IMR-90 (cell line): ENCODE results near the gene GNG12. TPM values are rescaled to one million over a fixed set of nuclear protein-coding genes. Genes with fewer than 3 reads are reported as not detected.

Experiments used
- ATAC-seq: fragments of 200-7000 bp; cut with Tn5 transposase; 2 replicates; pipeline ENCODE4 v1.9.1; 2020; ENCODE audit warnings: low read depth, mild to moderate bottlenecking, moderate library complexity
- BruUV-seq: library from RNA; stranded (reverse); fragments of 400-500 nt; replicated peaks from 2 replicates; lab custom pipeline; 2021; lab: Mats Ljungman, UMichigan
- CTCF ChIA-PET: fragments of 300-600 bp; formaldehyde crosslinking; extraction: SDS; loops from one replicate; lab custom pipeline; 2021; ENCODE audit warnings: antibody characterized with exemption; lab: Yijun Ruan, JAX
- POLR2A ChIA-PET: fragments of 300-600 bp; sonication (Branson Sonifier 250); formaldehyde crosslinking; loops from one replicate; lab custom pipeline; 2022; ENCODE audit warnings: antibody characterized with exemption; ENCODE audit not compliant: unreplicated experiment; lab: Charles Lee
- DNase-seq: peaks from one replicate; pipeline ENCODE4 v3.0.0; 2013
- H2AFZ ChIP-seq: replicated peaks from 2 replicates; pipeline ENCODE3; 2013; ENCODE audit warnings: low read length, mild to moderate bottlenecking; ENCODE audit not compliant: poor library complexity
- H2AK5ac ChIP-seq: 2 replicates; pipeline ENCODE4 v1.6.1; 2013; ENCODE audit warnings: low read depth, low read length, inconsistent platforms
- H2AK9ac ChIP-seq: replicated peaks from 2 replicates; pipeline ENCODE3; 2013; ENCODE audit warnings: mild to moderate bottlenecking, low read depth, low read length, moderate library complexity; ENCODE audit not compliant: poor library complexity
- H2BK120ac ChIP-seq: 2 replicates; pipeline ENCODE4 v1.6.1; 2013; ENCODE audit warnings: low read depth, low read length, inconsistent platforms
- H2BK15ac ChIP-seq: 3 replicates; pipeline ENCODE4 v1.6.1; 2013; ENCODE audit warnings: low read depth, low read length, inconsistent platforms
- H2BK20ac ChIP-seq: 2 replicates; pipeline ENCODE4 v1.6.1; 2013; ENCODE audit warnings: low read depth, mild to moderate bottlenecking, inconsistent platforms, low read length, moderate library complexity
- H2BK5ac ChIP-seq: 2 replicates; pipeline ENCODE4 v1.6.1; 2013; ENCODE audit warnings: mild to moderate bottlenecking, low read depth, low read length, inconsistent platforms; ENCODE audit not compliant: poor library complexity, severe bottlenecking
- H3K14ac ChIP-seq: replicated peaks from 2 replicates; pipeline ENCODE4 v1.6.1; 2013; ENCODE audit warnings: low read depth, low read length, inconsistent platforms
- H3K18ac ChIP-seq: 2 replicates; pipeline ENCODE4 v1.6.1; 2013; ENCODE audit warnings: low read depth, low read length, control low read depth
- H3K23ac ChIP-seq: 2 replicates; pipeline ENCODE4 v1.6.1; 2013; ENCODE audit warnings: low read depth, low read length, inconsistent platforms
- H3K27ac ChIP-seq: 2 replicates; pipeline ENCODE4 v1.5.1; 2013; ENCODE audit warnings: mild to moderate bottlenecking, control low read depth, low read length; ENCODE audit not compliant: insufficient read depth
- H3K27me3 ChIP-seq: 2 replicates; pipeline ENCODE4 v1.6.1; 2013; ENCODE audit warnings: low read length; ENCODE audit not compliant: control insufficient read depth, insufficient read depth
- H3K36me3 ChIP-seq: 2 replicates; pipeline ENCODE4 v1.6.1; 2013; ENCODE audit warnings: low read length, mixed read lengths; ENCODE audit not compliant: control insufficient read depth, insufficient read depth
- H3K4ac ChIP-seq: 2 replicates; pipeline ENCODE4 v1.6.1; 2013; ENCODE audit warnings: low read depth, low read length, inconsistent platforms
- H3K4me1 ChIP-seq: 2 replicates; pipeline ENCODE4 v1.6.1; 2013; ENCODE audit warnings: low read length, mixed read lengths; ENCODE audit not compliant: control insufficient read depth, insufficient read depth
- H3K4me2 ChIP-seq: 2 replicates; pipeline ENCODE4 v1.6.1; 2013; ENCODE audit warnings: low read depth, mild to moderate bottlenecking, control low read depth, low read length, moderate library complexity
- H3K4me3 ChIP-seq: 2 replicates; pipeline ENCODE4 v1.5.1; 2013; ENCODE audit warnings: low read depth, mild to moderate bottlenecking, control low read depth, low read length, moderate library complexity; ENCODE audit not compliant: insufficient read depth
- H3K56ac ChIP-seq: 2 replicates; pipeline ENCODE4 v1.6.1; 2013; ENCODE audit warnings: low read length, inconsistent platforms; ENCODE audit not compliant: insufficient read depth; ENCODE audit errors: extremely low read depth
- H3K79me1 ChIP-seq, 2 experiments: 2 replicates each; pipeline ENCODE4 v1.6.1; 2013; ENCODE audit warnings: low read length in 2 of 2, inconsistent platforms in 1 of 2, low read depth in 1 of 2
- H3K9ac ChIP-seq: 2 replicates; pipeline ENCODE4 v1.6.1; 2013; ENCODE audit warnings: low read depth, low read length, control low read depth
- H3K9me1 ChIP-seq: 2 replicates; pipeline ENCODE4 v1.6.1; 2013; ENCODE audit warnings: low read length, inconsistent platforms; ENCODE audit not compliant: insufficient read depth
- H3K9me3 ChIP-seq: 2 replicates; pipeline ENCODE4 v1.6.1; 2013; ENCODE audit warnings: low read length; ENCODE audit not compliant: control insufficient read depth, insufficient read depth
- H4K20me1 ChIP-seq: 2 replicates; pipeline ENCODE4 v1.6.1; 2013; ENCODE audit warnings: low read length, inconsistent platforms; ENCODE audit not compliant: insufficient read depth
- H4K5ac ChIP-seq: 2 replicates; pipeline ENCODE4 v1.6.1; 2013; ENCODE audit warnings: mild to moderate bottlenecking, low read depth, low read length, control low read depth
- H4K8ac ChIP-seq, 2 experiments: 2 replicates each; pipeline ENCODE4 v1.6.1; 2013; ENCODE audit warnings: low read depth in 2 of 2, low read length in 2 of 2, control low read depth in 1 of 2, inconsistent platforms in 1 of 2
- H4K91ac ChIP-seq: 2 replicates; pipeline ENCODE4 v1.6.1; 2013; ENCODE audit warnings: low read depth, low read length, inconsistent platforms; ENCODE audit not compliant: insufficient read depth
- CEBPB ChIP-seq: IDR thresholded peaks from 2 replicates; pipeline ENCODE4 v1.6.1; 2012; ENCODE audit warnings: low read depth, low read length, improper control_type of control experiment
- FOS ChIP-seq: fragments of 150-350 bp; IDR thresholded peaks from 2 replicates; pipeline ENCODE4 v1.6.1; 2016; ENCODE audit warnings: low read depth, low read length
- MAFK ChIP-seq: IDR thresholded peaks from 2 replicates; pipeline ENCODE4 v1.6.1; 2012; ENCODE audit warnings: low read depth, low read length, improper control_type of control experiment
- MAZ ChIP-seq: IDR thresholded peaks from 2 replicates; pipeline ENCODE4 v1.6.1; 2012; ENCODE audit warnings: low read depth, mild to moderate bottlenecking, low read length, improper control_type of control experiment, moderate library complexity, borderline replicate concordance
- NFE2L2 ChIP-seq: fragments of 150-350 bp; IDR thresholded peaks from 2 replicates; pipeline ENCODE4 v1.6.1; 2016; ENCODE audit warnings: low read depth, mild to moderate bottlenecking, low read length
- POLR2A ChIP-seq: IDR thresholded peaks from 2 replicates; pipeline ENCODE4 v1.6.1; 2012; ENCODE audit warnings: mild to moderate bottlenecking, low read depth, low read length
- RAD21 ChIP-seq: IDR thresholded peaks from 2 replicates; pipeline ENCODE4 v1.6.1; 2012; ENCODE audit warnings: low read length, improper control_type of control experiment
- RFX5 ChIP-seq: IDR thresholded peaks from 2 replicates; pipeline ENCODE4 v1.8.0; 2012; ENCODE audit warnings: low read depth, mild to moderate bottlenecking, low read length, moderate library complexity
- WGBS, 2 experiments: methylation state at CpG; one replicate each; pipeline versions ENCODE4 v1.1.5 to v1.1.7; 2013; ENCODE audit warnings: missing lambda C conversion rate in 2 of 2; ENCODE audit not compliant: insufficient read length in 1 of 2; ENCODE audit errors: extremely low coverage in 2 of 2; 5-methylcytosine and 5-hydroxymethylcytosine counted together
- dilution Hi-C: fragments of 300-500 bp; cut with HindIII; formaldehyde crosslinking; loops from one replicate; pipeline ENCODE4 v1.14.3; 2018; ENCODE audit warnings: low sequenced_read_pairs; ENCODE audit not compliant: unreplicated experiment
- in situ Hi-C: fragments of 300-500 bp; cut with MboI; formaldehyde crosslinking; loops from 3 replicates; pipeline ENCODE4 v1.14.3; 2019; ENCODE audit warnings: low sequenced_read_pairs, inconsistent platforms, mixed read lengths
- intact Hi-C: fragments of 100-400 bp; cut with micrococcal nuclease; formaldehyde crosslinking; loops from 2 replicates; pipeline ENCODE4 v1.10.0; 2022
- polyA plus RNA-seq, 3 experiments: library from polyadenylated mRNA; depleted of rRNA; stranded (reverse); fragments of >200 nt; gene quantifications; 2 replicates each; pipeline ENCODE4 v1.2.3, GENCODE V29; 2012; ENCODE audit warnings: low replicate concordance in 1 of 3
- total RNA-seq: library from RNA; depleted of rRNA; stranded (reverse); fragments of >200 nt; gene quantifications from 2 replicates; pipeline ENCODE4 v1.2.3, GENCODE V29; 2012
- TF ChIP-seq, protein P1 (sequence below): fragments of 150-350 bp; IDR thresholded peaks from 2 replicates; pipeline ENCODE4 v1.6.1; 2017; ENCODE audit warnings: mild to moderate bottlenecking, antibody characterized with exemption, low read length, low read depth

GNG12 gene
- total and polyA plus RNA-seq, 2 of the 4 experiments (the other 2 are of a cell fraction): 92.3 to 132 TPM

DNA sequence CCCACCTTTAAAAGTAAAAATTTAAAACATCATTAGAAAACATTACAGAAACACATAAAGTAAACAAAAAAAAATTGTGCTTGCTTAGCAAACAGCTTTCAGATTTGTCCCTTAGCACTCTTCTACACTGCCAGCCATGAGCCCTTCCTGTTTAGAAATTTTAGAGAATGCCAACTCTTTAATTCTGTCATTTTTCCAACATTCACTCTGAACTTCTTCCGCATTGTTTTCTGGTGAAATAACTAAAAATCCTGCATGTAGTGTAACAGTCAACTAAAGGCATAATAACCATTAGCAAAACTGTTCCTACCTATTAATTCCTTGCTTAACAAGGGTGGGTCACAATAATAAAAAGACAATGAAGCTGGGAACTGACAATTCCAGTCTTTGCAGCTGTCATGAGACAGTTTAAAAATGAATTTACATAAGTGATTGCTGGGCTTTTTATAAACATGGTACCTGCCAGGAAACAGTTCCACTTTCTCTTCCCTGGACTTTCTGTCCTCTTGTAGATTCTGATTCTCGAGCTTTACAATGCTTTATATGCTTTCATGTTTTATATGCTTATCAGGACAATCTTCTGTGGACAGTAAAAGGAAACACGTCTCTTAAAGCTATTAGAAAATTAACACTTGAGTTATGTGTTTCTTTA lies 19.0 kb downstream of the GNG12 start (continued):
- TF ChIP-seq CEBPB: no peak

GRCh38 chr1:67812226-67812625 lies 21.0 kb downstream of the GNG12 start:
- Histone ChIP-seq H4K20me1 (peaks cover 64% of the 10 kb centered on the region), H2BK20ac (no peak overlapping the region)
- in situ Hi-C loops: no loop called here

More at GRCh38 chr1:67812226-67812625, 21.0 kb downstream of the GNG12 start:
- no peak overlapping the region for H2AK5ac ChIP-seq
- intact Hi-C loops: no loop called here
- ChIA-PET CTCF (interaction anchor here (0.7 to 1.7 kb wide), 3 partner anchors 10 to 280 kb away, joined by 3 to 7 read pairs (median 3); no protein-coding TSS in a partner anchor), POLR2A (interaction anchor here (0.6 kb wide), 1 partner anchor 11 kb away, joined by 4 read pairs; no protein-coding TSS in a partner anchor)
- H2BK120ac ChIP-seq: no peak overlapping the region
- DNase-seq: no peak
- peaks cover 7% of the 10 kb centered on the region for H3K36me3 ChIP-seq
- dilution Hi-C loops: no loop called here
- no peak overlapping the region for H3K23ac ChIP-seq
- no peaks in the 10 kb centered on the region for H3K27me3 ChIP-seq
- TF ChIP-seq NFE2L2 (no peak), MAZ (no peak), POLR2A (no peak), MAFK (no peak), RAD21 (no peak), RFX5 (no peak), FOS (no peak), CEBPB (no peak)
- TF ChIP-seq, protein P1, sequence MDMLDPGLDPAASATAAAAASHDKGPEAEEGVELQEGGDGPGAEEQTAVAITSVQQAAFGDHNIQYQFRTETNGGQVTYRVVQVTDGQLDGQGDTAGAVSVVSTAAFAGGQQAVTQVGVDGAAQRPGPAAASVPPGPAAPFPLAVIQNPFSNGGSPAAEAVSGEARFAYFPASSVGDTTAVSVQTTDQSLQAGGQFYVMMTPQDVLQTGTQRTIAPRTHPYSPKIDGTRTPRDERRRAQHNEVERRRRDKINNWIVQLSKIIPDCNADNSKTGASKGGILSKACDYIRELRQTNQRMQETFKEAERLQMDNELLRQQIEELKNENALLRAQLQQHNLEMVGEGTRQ: no peak
- peaks cover 13% of the 10 kb centered on the region; the same call in 1 of the 2 replicates for H3K9me1 ChIP-seq
- H3K4me1 ChIP-seq: peaks cover 14% of the 10 kb centered on the region
- H2BK15ac ChIP-seq: no peak overlapping the region
- no peak overlapping the region for H3K27ac ChIP-seq
- no peak overlapping the region for H2BK5ac ChIP-seq
- H4K5ac ChIP-seq: no peak overlapping the region
- no CpG with 5 or more reads among the region's 2 CpGs for WGBS, 2 experiments
- no peaks in the 10 kb centered on the region for H3K9me3 ChIP-seq
- H3K14ac ChIP-seq: no peak overlapping the region
- no peak overlapping the region for H2AK9ac ChIP-seq
- no peak overlapping the region for H3K56ac ChIP-seq
- no peak overlapping the region for H3K4me2 ChIP-seq
- no peak overlapping the region for H4K8ac ChIP-seq
- no peak overlapping the region for H3K9ac ChIP-seq
- BruUV-seq: no TSS peak
- no peak overlapping the region for H2AFZ ChIP-seq
- no peak overlapping the region for H3K4ac ChIP-seq
- no peak overlapping the region for H4K91ac ChIP-seq
- no peak for ATAC-seq
- no peak overlapping the region for H3K18ac ChIP-seq
- peaks cover 33 to 80% of the 10 kb centered on the region in 2 experiments for H3K79me1 ChIP-seq
- H3K4me3 ChIP-seq: no peak overlapping the region
